ENCODE measurements around the gene THAP7.

- TF ChIP-seq CTCF (IDR thresholded peaks at IDR 0.05) (no peak), POLR2A (IDR thresholded peaks at IDR 0.05) (no peak)
Measured at GRCh38 chr22:21033895-21034294, 32.0 kb upstream of the THAP7 start.
